T1000 (cell line): ENCODE data around the gene CYP2A13.
"Not testable (repeated sequence)": the region's sequence is repeated elsewhere in the genome, so short reads cannot be mapped to it uniquely, and the experiment has no call there.

ENCODE experiments used
- DNase-seq: peaks from one replicate; lab custom pipeline; 2025; ENCODE audit warnings: mixed read lengths; lab: John Stamatoyannopoulos, UW

CYP2A13 gene

GRCh38 chr19:41088151-41088550 is at the start of gene CYP2A13:
TSS of gene CYP2A13 (plus strand) at chr19:41088451. CDS start at chr19:41088472, 21 bp downstream.
- no peak for DNase-seq

- no peak for DNase-seq
Observed at GRCh38 chr19:41039806-41040205, 48.4 kb upstream of the CYP2A13 start.

DNA sequence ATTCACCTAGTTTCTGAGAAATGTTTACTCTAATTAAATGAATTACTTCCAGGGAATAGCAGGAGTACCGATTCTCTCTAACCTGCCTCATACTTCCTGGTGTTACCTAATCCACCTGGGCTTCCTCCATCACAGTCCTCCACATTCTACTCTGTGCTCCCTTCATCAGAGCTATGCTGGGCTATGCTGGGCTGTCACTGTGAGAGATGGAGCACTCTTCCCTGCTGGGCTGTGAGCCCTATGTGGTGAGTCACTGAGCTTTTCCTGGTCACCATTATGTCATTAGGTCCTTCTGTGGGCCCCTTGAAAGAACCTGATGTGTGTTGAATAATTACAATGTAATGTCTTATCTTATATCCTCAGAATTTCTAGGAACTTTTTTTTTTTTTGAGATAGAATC is 43.2 kb upstream of the CYP2A13 start:
- DNase-seq, result not testable (repeated sequence)

- DNase-seq, result no peak
Observed at GRCh38 chr19:41050426-41050825, 37.8 kb upstream of the CYP2A13 start.

DNA sequence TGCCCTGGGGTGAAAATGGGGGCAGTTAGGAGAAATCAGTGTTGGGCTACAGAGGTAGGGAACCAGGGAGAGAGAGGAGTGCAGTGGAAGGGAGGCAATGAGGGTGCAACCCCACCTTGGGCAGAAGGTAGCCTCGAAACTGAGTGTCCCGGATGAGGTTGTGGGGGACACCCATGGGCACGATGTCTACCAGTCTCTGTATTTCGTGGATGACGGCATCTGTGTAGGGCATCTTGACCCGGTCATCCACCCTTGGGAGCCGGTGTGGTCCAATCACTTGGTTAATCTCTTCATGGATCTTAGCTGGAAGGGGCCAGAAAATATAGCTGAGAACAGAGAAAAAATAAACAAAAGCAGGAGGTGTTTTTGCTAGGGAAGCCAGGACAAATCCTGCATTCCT is 36.1 kb upstream of the CYP2A13 start:
- not testable (repeated sequence) for DNase-seq

DNA sequence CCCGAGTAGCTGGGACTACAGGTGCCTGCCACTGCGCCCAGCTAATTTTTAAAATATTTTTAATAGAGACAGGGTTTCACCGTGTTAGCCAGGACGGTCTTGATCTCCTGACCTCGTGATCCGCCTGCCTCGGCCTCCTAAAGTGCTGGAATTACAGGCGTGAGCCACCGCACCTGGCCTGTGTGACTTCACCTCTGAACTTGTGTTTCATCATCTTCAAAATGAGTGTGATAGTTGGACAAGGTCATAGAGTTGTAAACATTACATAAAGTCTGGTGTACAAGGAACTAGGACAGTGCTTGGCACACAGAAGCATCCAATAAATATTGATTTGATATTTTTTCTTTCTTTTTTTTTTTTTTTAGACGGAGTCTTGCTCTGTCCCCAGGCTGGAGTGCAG is 34.9 kb upstream of the CYP2A13 start:
- DNase-seq, result not testable (repeated sequence)

DNA sequence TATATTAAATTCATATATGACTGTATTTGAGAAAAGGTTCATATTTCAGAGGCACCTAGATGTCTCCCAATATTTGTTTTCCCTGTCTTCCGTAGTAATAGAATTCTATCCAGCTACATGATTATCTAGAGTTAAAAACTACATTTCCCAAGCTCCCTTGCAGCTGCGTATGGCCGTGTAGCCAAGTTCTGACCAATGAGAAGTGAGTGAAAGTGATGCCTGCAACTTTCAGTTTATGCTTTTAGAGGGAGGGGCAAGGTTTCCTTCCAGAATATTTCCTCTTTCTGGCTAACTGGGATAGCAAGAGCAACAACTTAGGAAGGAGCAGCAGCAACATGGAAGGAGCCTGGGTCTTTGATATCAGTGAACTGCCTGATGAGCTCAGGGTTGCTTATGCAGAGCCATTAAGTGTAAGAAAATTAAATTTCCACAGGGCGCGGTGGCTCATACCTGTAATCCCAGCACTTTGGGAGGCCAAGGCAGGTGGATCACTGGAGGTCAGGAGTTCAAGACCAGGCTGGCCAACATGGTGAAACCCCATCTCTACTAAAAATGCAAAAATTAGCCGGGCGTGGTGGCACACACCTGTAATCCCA is 23.2 kb upstream of the CYP2A13 start:
- DNase-seq, result no peak

- no peak for DNase-seq
Observed at GRCh38 chr19:41076286-41076685, 12.0 kb upstream of the CYP2A13 start.

- no peak for DNase-seq
Observed at GRCh38 chr19:41083516-41083915, 4.7 kb upstream of the CYP2A13 start.

DNA sequence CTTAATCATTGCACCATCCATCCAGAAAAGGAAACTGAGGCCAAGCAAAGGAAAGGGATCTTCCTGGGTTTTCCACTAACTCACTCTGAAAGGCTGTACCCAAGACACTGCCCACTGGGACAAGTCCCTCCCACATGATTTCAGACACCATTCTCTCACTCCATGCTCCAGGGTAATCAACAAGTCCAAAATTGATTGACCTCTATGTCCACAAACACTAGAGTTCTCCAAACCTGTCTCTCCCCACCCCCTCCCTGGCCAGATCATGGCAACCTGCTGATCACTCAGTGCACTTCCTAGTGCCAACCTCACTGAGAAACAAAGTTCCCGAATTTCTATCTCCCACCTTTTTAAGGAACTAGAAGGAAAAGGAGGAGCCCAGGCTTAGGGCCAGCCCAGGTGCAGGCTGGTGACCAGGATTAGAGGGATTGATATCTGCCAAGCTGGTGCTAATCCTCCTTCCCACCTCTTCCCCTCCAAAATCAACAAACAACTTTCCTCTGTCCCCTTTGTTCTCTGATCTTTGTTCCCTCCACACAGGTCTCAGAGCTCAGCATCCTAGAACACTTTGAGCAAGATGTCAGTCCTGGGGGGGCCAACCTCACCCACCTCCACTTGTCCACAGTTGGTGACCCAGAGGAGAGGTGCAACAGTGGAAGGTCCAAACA is 2.4 kb upstream of the CYP2A13 start:
- DNase-seq, result no peak

- DNase-seq, result no peak
Observed at GRCh38 chr19:41089959-41090358, 1.7 kb downstream of the CYP2A13 start.

- DNase-seq, result no peak
Observed at GRCh38 chr19:41095703-41096102, 7.5 kb downstream of the CYP2A13 start.

- no peak for DNase-seq
Observed at GRCh38 chr19:41096353-41096752, 8.1 kb downstream of the CYP2A13 start.

- DNase-seq, result no peak
Observed at GRCh38 chr19:41097302-41097701, 9.1 kb downstream of the CYP2A13 start.

DNA sequence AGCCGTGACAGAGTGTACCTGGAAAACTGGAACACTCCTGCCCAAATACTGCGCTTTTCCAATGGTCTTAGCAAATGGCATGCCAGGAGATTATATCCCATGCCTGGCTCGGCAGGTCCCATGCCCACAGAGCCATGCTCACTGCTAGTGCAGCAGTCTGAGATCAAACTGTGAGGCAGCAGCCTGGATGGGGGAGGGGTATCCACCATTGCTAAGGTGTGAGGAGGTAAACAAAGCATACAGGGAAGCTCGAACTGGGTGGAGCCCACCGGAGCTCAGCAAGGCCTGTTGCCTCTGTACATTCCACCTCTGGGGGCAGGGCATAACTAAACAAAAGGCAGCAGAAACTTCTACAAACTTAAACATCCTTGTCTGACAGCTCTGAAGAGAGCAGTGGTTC is 10.5 kb downstream of the CYP2A13 start:
- no peak for DNase-seq

DNA sequence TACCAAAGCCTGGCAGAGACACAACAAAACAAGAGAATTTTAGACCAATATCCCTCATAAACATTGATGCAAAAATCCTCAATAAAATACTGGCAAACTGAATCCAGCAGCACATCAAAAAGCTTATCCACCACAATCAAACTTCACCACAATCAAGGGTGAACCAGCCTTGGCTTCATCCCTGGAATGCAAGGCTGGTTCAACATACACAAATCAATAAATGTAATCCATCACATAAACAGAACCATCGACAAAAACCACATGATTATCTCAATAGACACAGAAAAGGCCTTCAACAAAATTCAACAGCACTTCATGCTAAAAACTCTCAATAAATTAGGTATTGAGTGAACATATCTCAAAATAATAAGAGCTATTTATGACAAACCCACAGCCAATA is 14.0 kb downstream of the CYP2A13 start:
- DNase-seq, result not testable (repeated sequence)

- no peak for DNase-seq
Observed at GRCh38 chr19:41106177-41106576, 17.9 kb downstream of the CYP2A13 start.

DNA sequence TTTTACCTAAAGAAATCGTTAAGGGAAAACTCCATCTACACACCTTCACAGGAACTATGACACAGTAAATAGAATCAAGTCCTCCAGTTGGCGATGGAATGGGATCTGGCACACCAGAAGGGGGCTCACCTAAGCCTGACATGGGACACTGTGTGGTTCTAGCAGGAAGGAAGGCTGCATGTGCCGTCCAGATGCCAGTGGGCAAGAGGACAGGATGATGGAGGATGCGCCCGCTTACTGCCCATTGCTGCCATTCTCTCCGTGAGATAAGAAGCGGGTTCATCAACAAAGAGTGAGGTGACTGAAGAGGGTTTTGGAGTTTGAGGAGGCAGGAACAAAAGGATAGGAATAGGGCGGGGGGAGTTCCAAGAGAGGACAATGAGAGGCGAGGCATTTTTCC is 23.0 kb downstream of the CYP2A13 start:
- no peak for DNase-seq

DNA sequence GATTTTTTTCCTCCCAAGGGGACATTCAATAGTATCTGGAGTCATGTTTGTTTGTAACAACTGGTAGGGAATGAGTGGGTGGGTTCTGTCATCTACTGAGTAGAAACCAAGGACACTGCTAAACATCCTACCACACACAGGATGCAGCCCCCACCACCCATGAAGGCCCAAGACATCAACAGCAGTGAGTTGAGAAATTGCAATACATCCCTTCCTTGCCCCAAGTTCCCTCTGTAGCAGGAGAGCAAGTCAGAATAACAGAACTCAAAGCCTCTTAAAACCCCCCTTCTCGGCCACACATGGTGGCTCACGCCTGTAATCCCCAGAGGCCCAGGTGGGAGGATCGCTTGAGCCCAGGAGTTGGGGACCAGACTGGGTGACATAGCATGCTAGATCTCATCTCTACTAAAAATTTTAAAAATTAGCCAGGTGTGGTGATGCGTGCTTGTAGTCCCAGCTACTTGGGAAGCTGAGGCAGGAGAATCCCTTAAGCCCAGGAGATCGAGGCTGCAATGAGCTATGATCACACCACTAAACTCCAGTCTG is 23.6 kb downstream of the CYP2A13 start:
- no peak for DNase-seq

DNA sequence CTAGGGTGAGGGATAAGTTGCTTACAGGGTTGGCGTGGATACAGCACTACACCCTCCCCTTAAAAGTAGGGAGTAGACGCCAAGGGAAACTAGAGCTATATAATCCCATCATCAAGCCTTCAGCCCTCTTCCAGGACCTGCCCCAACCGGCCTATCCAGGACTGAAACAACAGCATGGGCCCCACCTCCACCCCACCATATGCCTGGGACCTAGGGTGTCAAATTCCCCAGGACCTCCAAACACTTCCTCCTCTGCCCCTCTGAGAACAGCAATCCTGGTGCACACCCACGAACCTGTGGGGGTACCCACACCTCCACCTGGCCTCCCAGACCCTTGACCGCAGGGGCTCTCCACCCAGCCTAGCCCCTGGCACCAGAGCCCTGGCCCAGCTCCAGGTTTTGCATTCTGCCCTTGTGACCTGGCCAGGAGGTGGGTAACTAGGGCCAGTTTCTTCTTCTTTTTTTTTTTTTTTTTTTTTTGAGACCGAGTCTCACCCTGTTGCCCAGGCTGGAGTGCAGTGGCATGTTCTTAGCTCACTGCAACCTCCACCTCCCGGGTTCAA is 24.6 kb downstream of the CYP2A13 start:
- DNase-seq, result no peak

DNA sequence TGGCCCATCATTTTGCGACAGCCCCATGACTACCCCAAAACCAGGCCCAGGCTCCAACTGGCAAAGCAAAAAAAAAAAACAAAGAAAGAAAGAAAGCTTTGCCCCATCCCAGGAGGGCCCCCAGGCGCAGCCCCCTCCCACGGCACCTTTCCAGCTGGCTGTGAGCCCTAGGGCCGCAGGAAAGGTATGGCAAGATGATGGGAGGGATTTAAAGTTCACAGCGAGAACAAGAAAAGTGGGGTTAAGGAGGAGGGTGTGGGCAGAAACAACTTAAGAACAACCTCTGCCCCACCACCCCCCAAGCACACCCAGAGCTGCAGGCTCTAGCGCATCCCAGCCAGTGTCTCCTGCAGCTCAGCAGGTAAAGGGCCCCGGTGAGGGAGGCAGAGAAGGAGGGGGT is 25.9 kb downstream of the CYP2A13 start, which contains the start of gene CYP2F1:
Gene CYP2F1, plus strand, starts transcription at position 301 of the 400 bp plus-strand sequence. CDS start 1,757 bp downstream, outside the sequence.
- DNase-seq, result no peak

DNA sequence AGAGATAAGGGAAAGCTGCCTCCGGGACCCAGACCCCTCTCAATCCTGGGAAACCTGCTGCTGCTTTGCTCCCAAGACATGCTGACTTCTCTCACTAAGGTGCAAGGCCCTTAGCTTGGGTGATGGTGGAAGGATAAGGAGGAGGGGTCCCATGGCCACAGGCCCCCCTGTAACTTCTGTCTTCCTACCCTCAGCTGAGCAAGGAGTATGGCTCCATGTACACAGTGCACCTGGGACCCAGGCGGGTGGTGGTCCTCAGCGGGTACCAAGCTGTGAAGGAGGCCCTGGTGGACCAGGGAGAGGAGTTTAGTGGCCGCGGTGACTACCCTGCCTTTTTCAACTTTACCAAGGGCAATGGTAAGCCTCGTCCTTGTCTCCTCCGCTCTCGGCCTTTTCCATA is 28.0 kb downstream of the CYP2A13 start:
- no peak for DNase-seq
